HepG2 (cell line): Measurements from ENCODE around the gene ERF. TPM values are rescaled to one million over a fixed set of nuclear protein-coding genes. Genes with fewer than 3 reads are reported as not detected.

ENCODE experiments used
- AKAP8 ChIP-seq: sonication (generic); formaldehyde crosslinking; IDR thresholded peaks from 2 replicates; pipeline ENCODE4 v1.5.1; 2020; ENCODE audit warnings: mild to moderate bottlenecking, missing genetic modification reagents
- CREBL2 ChIP-seq: sonication (generic); formaldehyde crosslinking; IDR thresholded peaks from 2 replicates; pipeline ENCODE4 v1.8.1; 2023; ENCODE audit warnings: missing genetic modification reagents, mild to moderate bottlenecking, borderline replicate concordance
- E2F1 ChIP-seq: sonication (generic); formaldehyde crosslinking; IDR thresholded peaks from 2 replicates; pipeline ENCODE4 v1.5.0; 2020; ENCODE audit warnings: missing genetic modification reagents
- ERF ChIP-seq: IDR thresholded peaks from 2 replicates; pipeline ENCODE4 v1.6.1; 2018; ENCODE audit warnings: missing biosample characterization, missing genetic modification reagents
- GABPB1 ChIP-seq: IDR thresholded peaks from 2 replicates; pipeline ENCODE4 v1.6.1; 2016; ENCODE audit warnings: mild to moderate bottlenecking, missing genetic modification reagents, moderate library complexity, missing compliant biosample characterization
- MATR3 ChIP-seq: sonication (generic); formaldehyde crosslinking; IDR thresholded peaks from 2 replicates; pipeline ENCODE4 v1.4.0; 2020; ENCODE audit warnings: missing genetic modification reagents
- NFE2L2 ChIP-seq: fragments of 150-350 bp; IDR thresholded peaks from 2 replicates; pipeline ENCODE4 v1.6.1; 2014; ENCODE audit warnings: low read length
- PBX3 ChIP-seq: sonication (generic); formaldehyde crosslinking; IDR thresholded peaks from 2 replicates; pipeline ENCODE4 v1.8.1; 2023; ENCODE audit warnings: missing genetic modification reagents, inconsistent platforms, borderline replicate concordance
- REPIN1 ChIP-seq: sonication (generic); formaldehyde crosslinking; IDR thresholded peaks from 2 replicates; pipeline ENCODE4 v1.8.0; 2022; ENCODE audit warnings: missing genetic modification reagents, low read depth, mild to moderate bottlenecking, borderline replicate concordance
- SRSF4 ChIP-seq: fragments of 200-400 bp; formaldehyde crosslinking; IDR thresholded peaks from one replicate; pipeline ENCODE4 v1.6.1; 2018; ENCODE audit warnings: mild to moderate bottlenecking, low read depth, low read length, moderate library complexity; ENCODE audit not compliant: poor library complexity, severe bottlenecking
- TFDP1 ChIP-seq: IDR thresholded peaks from 2 replicates; pipeline ENCODE4 v1.6.1; 2016; ENCODE audit warnings: missing compliant biosample characterization, missing genetic modification reagents, borderline replicate concordance
- ZBTB21 ChIP-seq: sonication (generic); formaldehyde crosslinking; IDR thresholded peaks from 2 replicates; pipeline ENCODE4 v1.4.0; 2020; ENCODE audit warnings: missing genetic modification reagents
- ZNF296 ChIP-seq: sonication (generic); formaldehyde crosslinking; conservative IDR thresholded peaks from 2 replicates; pipeline ENCODE4 v1.5.0; 2020; ENCODE audit warnings: mild to moderate bottlenecking, missing genetic modification reagents
- ZNF30 ChIP-seq: sonication (generic); formaldehyde crosslinking; IDR thresholded peaks from 2 replicates; pipeline ENCODE4 v1.5.0; 2020; ENCODE audit warnings: mild to moderate bottlenecking, missing genetic modification reagents
- ZNF512B ChIP-seq: sonication (generic); formaldehyde crosslinking; IDR thresholded peaks from 2 replicates; pipeline ENCODE4 v1.5.1; 2020; ENCODE audit warnings: missing genetic modification reagents, mild to moderate bottlenecking, borderline replicate concordance
- ZNF615 ChIP-seq: sonication (generic); formaldehyde crosslinking; IDR thresholded peaks from 2 replicates; pipeline ENCODE4 v1.5.0; 2020; ENCODE audit warnings: mild to moderate bottlenecking, missing genetic modification reagents, borderline replicate concordance
- ZNF782 ChIP-seq: sonication (generic); formaldehyde crosslinking; IDR thresholded peaks from 2 replicates; pipeline ENCODE4 v1.4.0; 2020; ENCODE audit warnings: missing genetic modification reagents, mild to moderate bottlenecking, borderline replicate concordance
- ZSCAN20 ChIP-seq: sonication (generic); formaldehyde crosslinking; IDR thresholded peaks from 2 replicates; pipeline ENCODE4 v1.4.0; 2020; ENCODE audit warnings: missing genetic modification reagents, mild to moderate bottlenecking, borderline replicate concordance
- polyA plus RNA-seq, 8 experiments: library from polyadenylated mRNA; depleted of rRNA in 3 of 8; stranded (reverse) in 7 of 8; unstranded in 1 of 8; fragments of >200 nt; fragmentation: Illumina TruSeq in 4 of 8; extraction: Trizol in 4 of 8; gene quantifications; 2 replicates each; pipeline versions ENCODE4 v1.2.1 to v1.2.3, GENCODE V29; 2011 to 2016; ENCODE audit warnings: low read depth in 4 of 8, missing spikeins in 1 of 8, mixed read lengths in 1 of 8; ENCODE audit not compliant: insufficient read depth in 1 of 8
- total RNA-seq, 5 experiments: library from RNA; depleted of rRNA; stranded (reverse); fragments of >200 nt; fragmentation: Illumina TruSeq; extraction: Trizol; gene quantifications; 2 replicates each; pipeline ENCODE4 v1.2.3, GENCODE V29; 2016; ENCODE audit warnings: low read depth in 1 of 5

Gene ERF
- total and polyA plus RNA-seq, 2 of the 13 experiments (the other 11 are each of a cell fraction or from before 2014, with no cell fraction given): 67.1 to 69.9 TPM

- peak; percentile 89 for TF ChIP-seq ERF
- no peak for TF ChIP-seq AKAP8 (CRISPR knock-in tag)
- peak; percentile 84 for TF ChIP-seq GABPB1 (CRISPR knock-in tag)
- no peak for TF ChIP-seq ZBTB21 (CRISPR knock-in tag)
- no peak for TF ChIP-seq CREBL2 (CRISPR knock-in tag)
- peak; percentile 75; the same call in 1 of the 2 replicates for TF ChIP-seq TFDP1 (CRISPR knock-in tag)
- TF ChIP-seq SRSF4: no peak
- TF ChIP-seq PBX3 (CRISPR knock-in tag): no peak
- no peak for TF ChIP-seq MATR3
- TF ChIP-seq ZSCAN20 (CRISPR knock-in tag): no peak
- no peak for TF ChIP-seq E2F1 (CRISPR knock-in tag)
- TF ChIP-seq ZNF30 (CRISPR knock-in tag): no peak
- no peak for TF ChIP-seq NFE2L2
- TF ChIP-seq ZNF615 (CRISPR knock-in tag): no peak
- peak; percentile 36; the same call in 1 of the 2 replicates for TF ChIP-seq REPIN1 (CRISPR knock-in tag)
- TF ChIP-seq ZNF782: no peak
- no peak for TF ChIP-seq ZNF512B (CRISPR knock-in tag)
- TF ChIP-seq ZNF296: no peak
Observed at GRCh38 chr19:42219812-42220750, 34.8 kb downstream of the ERF start, which contains the start of gene ZNF526 (continued).
